ENCODE measurements around the gene SGK1.
"Not testable (repeated sequence)": the region's sequence is repeated elsewhere in the genome, so short reads cannot be mapped to it uniquely, and the experiment has no call there.

SGK1 gene

DNA sequence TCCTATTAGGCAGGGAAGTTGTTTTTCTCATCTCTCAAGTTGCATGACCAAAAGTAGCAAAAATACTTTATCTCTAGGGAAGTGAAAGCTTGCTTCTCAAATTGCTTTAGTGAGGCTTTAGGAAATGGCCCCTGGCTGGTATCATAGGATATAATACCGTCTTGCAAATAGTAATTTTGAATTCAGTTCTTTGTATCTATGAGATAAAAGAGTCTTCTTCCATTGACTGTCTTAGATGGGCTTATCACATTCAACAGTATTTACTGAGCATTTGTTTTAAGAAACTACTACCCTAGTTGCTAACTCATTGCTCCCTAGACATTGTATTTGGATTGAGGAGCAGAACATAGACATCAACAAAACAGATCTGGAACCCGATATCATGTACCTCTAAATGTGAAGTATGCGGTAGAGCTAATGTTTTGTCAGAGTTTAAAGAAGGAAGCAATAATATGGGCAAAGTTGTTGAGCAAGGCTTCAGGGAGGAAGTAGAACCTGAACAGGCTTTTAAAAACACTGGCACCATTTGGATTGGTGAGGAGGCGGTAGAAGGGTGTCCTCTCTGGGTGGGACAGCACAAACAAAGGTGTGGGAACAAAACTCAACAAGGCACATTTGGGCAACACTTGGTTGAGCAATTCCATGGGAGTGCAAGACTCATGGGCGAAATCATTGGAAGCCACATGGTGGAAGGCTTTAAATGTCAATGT lies 101.5 kb downstream of the SGK1 start:
- Histone ChIP-seq H3K27ac (ENCODE audit: insufficient read depth, low read length, poor library complexity, severe bottlenecking) (no peak overlapping the region), H3K36me3 (ENCODE audit: control insufficient read depth, insufficient read depth, low read length) (no peaks in the 10 kb centered on the region), H3K27me3 (replicated peaks; ENCODE audit: control insufficient read depth, insufficient read depth, low read length, poor library complexity, severe bottlenecking) (no peaks in the 10 kb centered on the region), H3K4me3 (ENCODE audit: insufficient read depth, low read depth, low read length, poor library complexity, severe bottlenecking) (no peak overlapping the region), H3K4me1 (ENCODE audit: control insufficient read depth, insufficient read depth, low read length, poor library complexity, severe bottlenecking) (no peaks in the 10 kb centered on the region), H3K9me3 (ENCODE audit: control insufficient read depth, low read length) (no peaks in the 10 kb centered on the region)
- no peak for DNase-seq

DNA sequence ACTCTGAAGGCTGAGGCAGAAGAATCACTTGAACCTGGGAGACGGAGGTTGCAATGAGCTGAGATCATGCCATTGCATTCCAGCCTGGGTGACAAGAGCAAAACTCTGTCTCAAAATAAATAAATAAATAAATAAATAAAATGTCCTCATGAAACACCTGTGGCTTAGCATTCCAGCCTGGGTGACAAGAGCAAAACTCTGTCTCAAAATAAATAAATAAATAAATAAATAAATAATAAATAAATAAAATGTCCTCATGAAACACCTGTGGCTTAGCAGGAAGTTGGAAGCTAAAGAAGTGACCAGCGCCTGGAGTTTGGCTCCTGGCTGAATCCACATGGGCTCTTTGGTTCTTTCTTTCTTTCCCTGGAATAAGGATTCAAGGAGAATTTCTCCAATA lies 104.5 kb downstream of the SGK1 start:
- H3K27me3 ChIP-seq (replicated peaks; ENCODE audit: control insufficient read depth, insufficient read depth, low read length, poor library complexity, severe bottlenecking); H3K36me3 ChIP-seq (ENCODE audit: control insufficient read depth, insufficient read depth, low read length); DNase-seq; H3K4me1 ChIP-seq (ENCODE audit: control insufficient read depth, insufficient read depth, low read length, poor library complexity, severe bottlenecking); H3K27ac ChIP-seq (ENCODE audit: insufficient read depth, low read length, poor library complexity, severe bottlenecking); H3K4me3 ChIP-seq (ENCODE audit: insufficient read depth, low read depth, low read length, poor library complexity, severe bottlenecking); H3K9me3 ChIP-seq (ENCODE audit: control insufficient read depth, low read length): not testable (repeated sequence)

DNA sequence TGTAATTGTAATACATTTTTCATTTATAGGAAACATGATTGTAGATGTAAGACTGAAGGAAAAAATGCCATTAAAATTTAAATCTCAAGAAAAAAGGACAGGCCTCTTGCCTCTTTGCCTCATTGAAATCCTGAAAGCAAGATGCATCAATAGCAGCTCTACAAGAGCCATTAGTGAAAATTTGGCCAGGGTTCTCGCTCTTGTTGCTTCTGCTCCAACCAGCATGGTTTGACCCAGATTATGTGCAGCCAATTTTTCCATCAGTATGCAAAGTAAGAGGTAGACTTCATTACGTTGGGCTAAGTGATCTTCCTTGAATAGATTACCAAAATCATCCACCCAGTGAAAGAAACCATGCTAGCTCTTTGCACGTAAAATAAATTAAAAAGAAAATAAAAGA lies 106.6 kb downstream of the SGK1 start:
- no peaks in the 10 kb centered on the region for H3K9me3 ChIP-seq (ENCODE audit: control insufficient read depth, low read length)
- no peaks in the 10 kb centered on the region for H3K4me1 ChIP-seq (ENCODE audit: control insufficient read depth, insufficient read depth, low read length, poor library complexity, severe bottlenecking)
- no peak overlapping the region for H3K4me3 ChIP-seq (ENCODE audit: insufficient read depth, low read depth, low read length, poor library complexity, severe bottlenecking)
- H3K27ac ChIP-seq (ENCODE audit: insufficient read depth, low read length, poor library complexity, severe bottlenecking) = no peak overlapping the region
- H3K36me3 ChIP-seq (ENCODE audit: control insufficient read depth, insufficient read depth, low read length) = no peaks in the 10 kb centered on the region
- DNase-seq = no peak
- no peaks in the 10 kb centered on the region for H3K27me3 ChIP-seq (replicated peaks; ENCODE audit: control insufficient read depth, insufficient read depth, low read length, poor library complexity, severe bottlenecking)

DNA sequence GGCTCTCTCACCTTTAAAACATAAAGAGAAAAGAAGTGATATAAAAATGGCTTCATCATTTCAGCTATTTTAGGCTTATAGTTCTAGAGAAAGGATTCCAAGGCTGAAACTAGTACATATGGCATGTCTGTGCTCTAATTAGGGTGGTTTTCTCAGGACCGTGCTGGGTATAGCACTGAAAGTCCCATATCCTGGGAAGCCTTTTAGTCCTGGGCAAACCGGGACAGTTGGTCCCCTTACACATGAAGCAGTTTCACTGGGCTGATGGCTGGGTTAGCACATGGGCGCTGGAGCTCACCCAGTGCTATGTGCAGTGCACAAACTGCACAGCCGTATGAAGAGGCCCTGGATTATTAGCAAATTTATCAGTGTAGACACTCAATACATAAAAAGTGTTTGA lies 110.5 kb downstream of the SGK1 start:
- Histone ChIP-seq H3K36me3 (ENCODE audit: control insufficient read depth, insufficient read depth, low read length) (no peaks in the 10 kb centered on the region), H3K27me3 (replicated peaks; ENCODE audit: control insufficient read depth, insufficient read depth, low read length, poor library complexity, severe bottlenecking) (no peaks in the 10 kb centered on the region), H3K9me3 (ENCODE audit: control insufficient read depth, low read length) (no peaks in the 10 kb centered on the region), H3K4me1 (ENCODE audit: control insufficient read depth, insufficient read depth, low read length, poor library complexity, severe bottlenecking) (no peaks in the 10 kb centered on the region), H3K4me3 (ENCODE audit: insufficient read depth, low read depth, low read length, poor library complexity, severe bottlenecking) (no peak overlapping the region), H3K27ac (ENCODE audit: insufficient read depth, low read length, poor library complexity, severe bottlenecking) (no peak overlapping the region)
- no peak for DNase-seq

DNA sequence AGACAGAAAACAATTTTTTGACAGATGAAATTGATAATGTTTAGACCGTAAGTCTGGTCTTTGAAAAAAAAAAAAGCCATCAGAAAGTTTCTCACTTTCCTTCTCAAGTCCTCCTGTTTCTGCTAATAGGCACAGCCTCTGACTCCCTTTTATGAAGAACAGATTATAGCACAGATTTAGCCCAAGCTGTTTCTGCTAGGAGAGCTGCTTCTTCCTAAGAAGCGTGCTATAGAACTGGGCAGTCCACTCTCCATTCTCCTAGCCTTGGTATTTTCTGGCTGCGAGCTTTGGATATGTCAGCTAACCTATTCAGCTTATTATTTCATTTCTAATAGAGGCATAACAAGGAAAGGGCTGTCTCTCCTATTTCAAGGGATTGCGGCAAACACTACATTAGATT lies 112.5 kb downstream of the SGK1 start:
- H3K27ac ChIP-seq (ENCODE audit: insufficient read depth, low read length, poor library complexity, severe bottlenecking) = no peak overlapping the region
- no peak for DNase-seq
- H3K27me3 ChIP-seq (replicated peaks; ENCODE audit: control insufficient read depth, insufficient read depth, low read length, poor library complexity, severe bottlenecking) = no peaks in the 10 kb centered on the region
- H3K36me3 ChIP-seq (ENCODE audit: control insufficient read depth, insufficient read depth, low read length) = no peaks in the 10 kb centered on the region
- H3K9me3 ChIP-seq (ENCODE audit: control insufficient read depth, low read length) = no peaks in the 10 kb centered on the region
- no peak overlapping the region for H3K4me3 ChIP-seq (ENCODE audit: insufficient read depth, low read depth, low read length, poor library complexity, severe bottlenecking)
- H3K4me1 ChIP-seq (ENCODE audit: control insufficient read depth, insufficient read depth, low read length, poor library complexity, severe bottlenecking) = no peaks in the 10 kb centered on the region

DNA sequence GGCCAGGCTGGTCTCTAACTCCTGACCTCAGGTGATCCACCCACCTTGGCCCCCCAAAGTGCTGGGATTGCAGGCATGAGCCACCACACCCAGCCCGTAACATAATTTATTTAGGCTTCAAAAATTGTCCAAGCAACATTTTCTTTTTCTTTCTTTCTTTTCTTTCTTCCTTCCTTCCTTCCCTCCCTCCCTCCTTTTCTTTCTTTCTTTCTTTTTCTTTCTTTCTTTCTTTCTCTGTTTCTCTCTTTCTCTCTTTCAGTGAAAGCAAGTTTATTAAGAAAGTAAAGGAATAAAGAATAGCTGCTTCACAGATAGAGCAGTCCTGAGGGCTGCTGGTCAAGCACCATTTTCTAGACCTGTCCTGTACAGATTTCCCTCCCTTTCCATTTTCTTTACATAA lies 113.2 kb downstream of the SGK1 start:
- H3K27ac ChIP-seq (ENCODE audit: insufficient read depth, low read length, poor library complexity, severe bottlenecking); H3K9me3 ChIP-seq (ENCODE audit: control insufficient read depth, low read length); DNase-seq; H3K27me3 ChIP-seq (replicated peaks; ENCODE audit: control insufficient read depth, insufficient read depth, low read length, poor library complexity, severe bottlenecking); H3K4me1 ChIP-seq (ENCODE audit: control insufficient read depth, insufficient read depth, low read length, poor library complexity, severe bottlenecking); H3K4me3 ChIP-seq (ENCODE audit: insufficient read depth, low read depth, low read length, poor library complexity, severe bottlenecking); H3K36me3 ChIP-seq (ENCODE audit: control insufficient read depth, insufficient read depth, low read length): not testable (repeated sequence)

DNA sequence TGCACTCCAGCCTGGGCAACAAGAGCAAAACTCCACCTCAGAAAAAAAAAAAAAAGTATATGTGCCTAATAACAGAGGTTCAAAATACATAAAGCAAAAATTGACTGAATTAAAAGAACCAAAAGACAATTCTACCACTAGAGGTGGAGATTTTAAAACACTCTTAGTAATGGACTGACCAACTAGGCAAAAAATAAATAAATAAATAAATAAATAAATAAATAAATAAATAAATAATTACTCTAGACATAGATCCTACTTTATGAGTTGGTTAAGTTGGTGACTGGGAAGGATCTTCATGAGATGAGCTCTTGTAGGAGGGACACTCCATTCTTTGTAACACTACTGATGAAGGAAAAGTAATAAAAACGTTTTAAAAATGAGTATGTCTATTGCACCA lies 113.9 kb downstream of the SGK1 start:
- Histone ChIP-seq H3K27me3 (replicated peaks; ENCODE audit: control insufficient read depth, insufficient read depth, low read length, poor library complexity, severe bottlenecking) (no peaks in the 10 kb centered on the region), H3K27ac (ENCODE audit: insufficient read depth, low read length, poor library complexity, severe bottlenecking) (no peak overlapping the region), H3K4me3 (ENCODE audit: insufficient read depth, low read depth, low read length, poor library complexity, severe bottlenecking) (no peak overlapping the region), H3K9me3 (ENCODE audit: control insufficient read depth, low read length) (no peaks in the 10 kb centered on the region), H3K36me3 (ENCODE audit: control insufficient read depth, insufficient read depth, low read length) (no peaks in the 10 kb centered on the region), H3K4me1 (ENCODE audit: control insufficient read depth, insufficient read depth, low read length, poor library complexity, severe bottlenecking) (no peaks in the 10 kb centered on the region)
- DNase-seq = no peak

DNA sequence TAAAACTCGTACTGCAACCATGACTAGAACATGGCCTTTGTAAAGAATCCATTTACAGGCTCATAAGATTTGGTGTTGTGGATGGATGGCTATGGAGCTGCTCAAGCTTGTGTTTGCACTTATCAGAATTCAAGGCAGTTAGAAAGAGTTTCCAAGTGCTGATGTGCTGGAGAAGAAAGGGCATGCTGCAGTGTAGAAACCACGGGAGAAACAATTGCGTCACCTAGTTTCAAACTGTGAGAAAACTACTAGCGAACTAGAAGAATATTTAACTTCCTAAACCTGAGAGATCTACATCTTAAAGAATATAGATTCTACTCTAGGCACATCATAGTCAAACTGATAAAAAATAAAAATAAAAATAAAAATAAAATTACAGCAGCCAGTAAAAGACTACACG lies 116.2 kb downstream of the SGK1 start:
- Histone ChIP-seq H3K36me3 (ENCODE audit: control insufficient read depth, insufficient read depth, low read length) (no peaks in the 10 kb centered on the region), H3K4me3 (ENCODE audit: insufficient read depth, low read depth, low read length, poor library complexity, severe bottlenecking) (no peak overlapping the region), H3K9me3 (ENCODE audit: control insufficient read depth, low read length) (no peaks in the 10 kb centered on the region), H3K4me1 (ENCODE audit: control insufficient read depth, insufficient read depth, low read length, poor library complexity, severe bottlenecking) (no peaks in the 10 kb centered on the region), H3K27ac (ENCODE audit: insufficient read depth, low read length, poor library complexity, severe bottlenecking) (no peak overlapping the region), H3K27me3 (replicated peaks; ENCODE audit: control insufficient read depth, insufficient read depth, low read length, poor library complexity, severe bottlenecking) (no peaks in the 10 kb centered on the region)
- DNase-seq = no peak

DNA sequence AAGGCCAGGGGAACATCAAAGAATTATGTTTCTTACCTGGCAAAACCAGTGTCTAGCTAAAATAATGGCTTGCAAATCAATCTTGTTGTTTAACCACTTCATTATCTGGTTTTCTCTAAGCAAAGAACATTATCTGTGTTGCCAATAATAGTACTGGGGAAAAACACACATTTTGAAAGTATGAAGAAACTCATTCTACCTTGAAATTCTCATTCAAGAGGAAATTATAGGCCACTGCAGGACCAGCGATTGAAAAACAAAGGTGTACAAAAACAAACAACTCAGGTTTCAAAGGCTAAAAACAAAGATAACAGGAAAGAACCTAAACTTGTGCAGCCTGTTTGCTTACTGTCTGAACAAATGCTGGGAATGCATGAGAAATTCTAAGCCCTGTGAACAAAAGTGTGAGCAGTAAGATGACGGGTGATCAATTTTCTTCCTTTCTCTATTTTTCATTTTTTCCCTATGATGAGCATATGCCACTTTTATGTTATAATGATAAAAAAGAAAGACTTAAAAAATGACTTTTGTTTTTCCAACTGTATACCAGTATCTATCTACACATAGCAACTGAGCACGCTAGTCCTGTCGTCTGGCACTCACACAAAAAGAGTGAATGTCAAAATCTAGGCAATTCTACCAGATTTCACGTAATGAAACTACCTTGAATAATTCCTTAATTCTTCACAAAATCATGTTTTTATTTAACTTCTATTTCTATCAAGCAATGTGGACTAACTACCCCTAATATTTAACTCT lies 117.9 kb downstream of the SGK1 start:
- Histone ChIP-seq H3K9me3 (ENCODE audit: control insufficient read depth, low read length) (no peaks in the 10 kb centered on the region), H3K4me3 (ENCODE audit: insufficient read depth, low read depth, low read length, poor library complexity, severe bottlenecking) (no peak overlapping the region), H3K4me1 (ENCODE audit: control insufficient read depth, insufficient read depth, low read length, poor library complexity, severe bottlenecking) (peaks cover 3% of the 10 kb centered on the region), H3K27me3 (replicated peaks; ENCODE audit: control insufficient read depth, insufficient read depth, low read length, poor library complexity, severe bottlenecking) (no peaks in the 10 kb centered on the region), H3K27ac (ENCODE audit: insufficient read depth, low read length, poor library complexity, severe bottlenecking) (no peak overlapping the region), H3K36me3 (ENCODE audit: control insufficient read depth, insufficient read depth, low read length) (no peaks in the 10 kb centered on the region)
- DNase-seq = no peak

DNA sequence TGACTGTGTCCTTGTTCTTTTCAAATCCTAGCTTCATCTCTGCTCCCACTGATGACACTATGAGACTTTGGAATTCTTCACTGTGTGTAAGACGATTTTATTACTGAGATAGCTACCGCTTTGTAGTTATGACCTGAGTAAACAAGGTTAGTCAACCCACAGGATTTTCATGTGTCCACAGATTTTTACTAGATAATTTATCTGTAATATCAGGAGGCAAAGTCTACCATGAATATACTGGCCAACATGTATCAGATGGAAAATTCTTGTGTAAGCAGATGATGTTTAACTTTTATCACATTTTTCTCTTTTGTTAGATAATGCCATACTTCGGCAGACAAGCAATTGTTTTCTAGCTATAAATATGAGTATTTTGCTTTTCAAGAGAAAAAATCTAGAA lies 119.8 kb downstream of the SGK1 start:
- Histone ChIP-seq H3K9me3 (ENCODE audit: control insufficient read depth, low read length) (no peaks in the 10 kb centered on the region), H3K27ac (ENCODE audit: insufficient read depth, low read length, poor library complexity, severe bottlenecking) (no peak overlapping the region), H3K27me3 (replicated peaks; ENCODE audit: control insufficient read depth, insufficient read depth, low read length, poor library complexity, severe bottlenecking) (no peaks in the 10 kb centered on the region), H3K36me3 (ENCODE audit: control insufficient read depth, insufficient read depth, low read length) (no peaks in the 10 kb centered on the region), H3K4me1 (ENCODE audit: control insufficient read depth, insufficient read depth, low read length, poor library complexity, severe bottlenecking) (peaks cover 3% of the 10 kb centered on the region), H3K4me3 (ENCODE audit: insufficient read depth, low read depth, low read length, poor library complexity, severe bottlenecking) (no peak overlapping the region)
- DNase-seq = no peak

Data from effector memory CD4-positive, alpha-beta T cell (primary cell).